Measurements from ENCODE around the gene ADH1A.
"Not testable (repeated sequence)": the region's sequence is repeated elsewhere in the genome, so short reads cannot be mapped to it uniquely, and the experiment has no call there.

The ADH1A gene

GRCh38 chr4:99281261-99281660 is 9.5 kb downstream of the ADH1A start:
- no peak for DNase-seq (ENCODE audit: low read depth)

DNA sequence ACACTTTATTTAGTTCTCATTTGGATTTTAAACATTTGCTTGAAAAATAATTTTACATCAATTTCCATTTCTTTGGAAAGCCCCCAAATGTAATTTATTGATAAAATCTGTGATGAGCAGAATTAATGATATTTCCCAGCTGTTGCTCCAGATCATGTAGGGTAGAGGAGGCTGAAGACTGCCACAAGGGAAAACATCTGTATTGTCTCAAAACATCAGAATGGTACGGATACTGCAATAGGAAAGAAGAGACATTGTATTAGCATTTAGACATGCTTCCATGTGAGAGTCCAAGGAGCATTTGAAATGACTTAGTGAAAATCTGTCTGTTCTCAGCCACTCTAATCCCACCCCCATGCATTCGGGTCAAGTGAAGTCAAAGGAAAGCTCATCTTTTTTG is 14.4 kb downstream of the ADH1A start:
- DNase-seq (ENCODE audit: low read depth): no peak

DNA sequence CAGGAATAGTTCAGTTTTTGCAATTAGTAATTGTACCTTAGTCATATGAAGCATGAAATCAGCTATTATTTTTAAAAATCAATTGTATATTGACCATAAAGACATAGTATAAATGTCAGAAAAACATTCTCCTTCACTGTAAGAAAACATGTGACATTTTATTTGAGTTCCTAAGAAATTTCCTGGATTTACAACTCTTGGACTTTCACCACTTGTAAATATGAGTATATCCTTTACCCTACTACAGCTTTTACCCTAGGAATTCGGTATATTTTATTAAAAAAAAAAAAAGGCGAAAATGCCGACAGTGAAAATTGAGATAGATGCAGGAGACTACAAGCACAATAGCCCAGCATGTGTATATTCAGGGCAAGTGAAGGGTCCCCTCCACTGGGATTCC is 14.9 kb downstream of the ADH1A start:
- DNase-seq (ENCODE audit: low read depth): no peak

DNA sequence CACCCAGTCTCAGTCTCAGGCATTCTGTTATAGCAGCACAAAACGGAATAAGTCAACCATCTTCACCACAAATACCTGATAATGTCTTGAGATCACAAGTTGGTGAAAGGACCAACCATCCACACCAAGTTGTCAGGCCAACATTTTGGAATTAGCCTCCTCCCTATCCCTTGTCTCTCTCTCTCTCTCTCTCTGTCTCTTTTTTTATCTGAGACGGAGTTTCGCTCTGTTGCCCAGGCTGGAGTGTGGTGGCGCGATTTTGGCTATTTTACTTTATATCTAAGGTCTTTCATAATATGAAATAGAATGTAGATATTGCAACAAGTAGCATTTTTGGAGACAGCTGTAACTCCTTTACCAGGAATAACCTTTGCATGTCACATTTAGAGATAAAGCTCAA is 15.7 kb downstream of the ADH1A start:
- DNase-seq (ENCODE audit: low read depth): no peak

- DNase-seq (ENCODE audit: low read depth): no peak
Measured at GRCh38 chr4:99273704-99274103, 17.1 kb downstream of the ADH1A start.

DNA sequence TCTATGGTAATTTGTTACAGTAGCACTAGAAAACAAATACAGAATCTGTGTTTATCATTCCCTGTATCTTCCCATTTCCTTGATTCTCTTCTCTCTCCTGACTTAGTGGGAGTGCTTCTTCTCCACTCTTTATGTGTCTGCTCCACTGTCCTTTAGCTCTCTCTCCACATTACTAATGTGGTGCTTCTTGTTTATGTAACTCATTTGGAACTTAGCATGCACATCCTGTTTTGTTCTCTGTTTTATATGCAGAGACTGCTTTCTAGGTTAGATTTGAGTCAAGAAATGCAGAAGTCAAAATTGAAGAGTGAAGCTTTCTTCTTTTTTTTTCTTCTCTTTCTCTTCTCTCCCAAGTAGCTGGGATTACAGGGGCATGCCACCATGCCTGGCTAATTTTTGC is 25.9 kb downstream of the ADH1A start:
- no peak for DNase-seq (ENCODE audit: low read depth)

DNA sequence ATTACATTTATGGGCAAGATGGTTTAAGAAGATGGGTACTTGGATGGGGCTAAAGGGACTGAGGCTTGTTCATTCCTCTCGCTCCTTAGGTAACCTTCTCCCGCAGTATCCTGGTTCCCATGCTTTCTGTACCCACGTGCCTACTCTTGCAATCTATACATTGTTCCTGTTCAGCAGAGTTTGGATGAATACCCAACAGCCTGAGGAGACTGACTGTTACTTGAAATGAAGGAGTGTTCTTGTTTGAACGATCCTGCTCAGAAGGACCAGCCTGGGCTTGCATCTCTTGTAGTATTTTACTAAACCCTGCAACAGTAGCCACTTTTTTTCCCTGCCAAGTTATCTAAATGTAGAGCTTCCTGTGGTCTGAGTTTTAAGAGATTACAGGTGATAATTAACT is 38.0 kb downstream of the ADH1A start:
- no peak for DNase-seq (ENCODE audit: low read depth)

- no peak for DNase-seq (ENCODE audit: low read depth)
Measured at GRCh38 chr4:99248714-99249113, 42.1 kb downstream of the ADH1A start.

GRCh38 chr4:99235955-99236354 is 54.8 kb downstream of the ADH1A start:
- DNase-seq (ENCODE audit: low read depth): no peak

DNA sequence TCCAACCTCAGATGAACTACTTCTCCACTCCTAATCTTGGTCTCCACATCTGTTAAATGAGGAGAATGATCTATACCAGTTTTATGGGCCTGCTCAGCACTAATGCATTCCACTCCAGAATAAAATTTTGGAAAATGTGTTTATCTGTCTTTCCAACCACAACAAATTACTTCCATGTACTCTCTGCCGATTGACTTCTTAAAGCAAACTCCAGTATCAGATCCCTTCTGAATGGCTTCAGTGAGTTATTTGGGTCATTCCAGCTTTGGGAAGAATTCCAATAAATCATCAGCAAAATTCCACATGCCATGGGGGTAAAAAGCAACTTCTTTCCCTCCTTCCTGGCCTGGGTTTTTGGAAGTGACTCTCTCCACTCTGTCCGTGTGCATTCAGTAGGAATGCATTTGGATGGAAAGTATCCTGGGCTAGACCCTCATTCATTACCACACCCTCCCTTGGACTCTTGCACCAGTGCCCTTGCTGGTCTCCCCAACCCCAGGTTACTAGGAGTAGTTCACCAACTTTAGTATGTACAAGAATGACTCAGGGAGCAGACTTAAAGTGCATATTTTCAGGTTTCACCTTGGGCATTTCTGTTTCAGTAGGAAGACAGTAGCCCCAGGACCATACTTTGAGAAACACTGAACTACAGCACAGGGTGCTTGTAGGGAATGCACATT is 56.3 kb downstream of the ADH1A start:
- DNase-seq (ENCODE audit: low read depth): no peak

- not testable (repeated sequence) for DNase-seq (ENCODE audit: low read depth)
Measured at GRCh38 chr4:99233397-99233796, 57.4 kb downstream of the ADH1A start.

DNA sequence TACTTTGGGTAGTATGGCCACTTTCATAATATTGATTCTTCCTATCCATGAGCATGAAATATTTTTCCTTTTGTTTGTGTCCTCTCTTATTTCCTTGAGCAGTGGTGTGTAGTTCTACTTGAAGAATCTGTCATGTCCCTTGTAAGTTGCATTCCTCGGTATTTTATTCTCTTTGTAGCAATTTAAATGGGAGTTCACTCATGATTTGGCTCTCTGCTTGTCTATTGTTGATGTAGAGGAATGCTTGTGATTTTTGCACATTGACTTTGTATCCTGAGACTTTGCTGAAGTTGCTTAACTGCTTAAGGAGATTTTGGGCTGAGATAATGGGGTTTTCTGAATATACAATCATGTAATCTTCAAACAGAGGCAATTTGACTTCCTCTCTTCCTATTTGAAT is 62.1 kb downstream of the ADH1A start:
- not testable (repeated sequence) for DNase-seq (ENCODE audit: low read depth)

- DNase-seq (ENCODE audit: low read depth): not testable (repeated sequence)
Measured at GRCh38 chr4:99227646-99228045, 63.1 kb downstream of the ADH1A start.
